IPS-NIHi7 (cell line): ENCODE measurements around the gene THOC1.
"Not testable (repeated sequence)": the region's sequence is repeated elsewhere in the genome, so short reads cannot be mapped to it uniquely, and the experiment has no call there.

ENCODE experiments used
- DNase-seq: peaks from one replicate; pipeline ENCODE4 v3.0.0; 2012; ENCODE audit warnings: mixed read lengths; ENCODE audit errors: extremely low spot score

The THOC1 gene, protein sequence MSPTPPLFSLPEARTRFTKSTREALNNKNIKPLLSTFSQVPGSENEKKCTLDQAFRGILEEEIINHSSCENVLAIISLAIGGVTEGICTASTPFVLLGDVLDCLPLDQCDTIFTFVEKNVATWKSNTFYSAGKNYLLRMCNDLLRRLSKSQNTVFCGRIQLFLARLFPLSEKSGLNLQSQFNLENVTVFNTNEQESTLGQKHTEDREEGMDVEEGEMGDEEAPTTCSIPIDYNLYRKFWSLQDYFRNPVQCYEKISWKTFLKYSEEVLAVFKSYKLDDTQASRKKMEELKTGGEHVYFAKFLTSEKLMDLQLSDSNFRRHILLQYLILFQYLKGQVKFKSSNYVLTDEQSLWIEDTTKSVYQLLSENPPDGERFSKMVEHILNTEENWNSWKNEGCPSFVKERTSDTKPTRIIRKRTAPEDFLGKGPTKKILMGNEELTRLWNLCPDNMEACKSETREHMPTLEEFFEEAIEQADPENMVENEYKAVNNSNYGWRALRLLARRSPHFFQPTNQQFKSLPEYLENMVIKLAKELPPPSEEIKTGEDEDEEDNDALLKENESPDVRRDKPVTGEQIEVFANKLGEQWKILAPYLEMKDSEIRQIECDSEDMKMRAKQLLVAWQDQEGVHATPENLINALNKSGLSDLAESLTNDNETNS

GRCh38 chr18:267688-268552, at the start of gene THOC1:
TSS of gene THOC1 (minus strand) at chr18:268047. CDS start at chr18:268019, 28 bp downstream.
- DNase-seq: peak; percentile 96

GRCh38 chr18:317618-318017, 49.8 kb upstream of the THOC1 start:
- DNase-seq: no peak

GRCh38 chr18:316393-316792, 48.5 kb upstream of the THOC1 start:
- no peak for DNase-seq

- DNase-seq: no peak
These were observed 46.1 kb upstream of the THOC1 start for GRCh38 chr18:313931-314330.

DNA sequence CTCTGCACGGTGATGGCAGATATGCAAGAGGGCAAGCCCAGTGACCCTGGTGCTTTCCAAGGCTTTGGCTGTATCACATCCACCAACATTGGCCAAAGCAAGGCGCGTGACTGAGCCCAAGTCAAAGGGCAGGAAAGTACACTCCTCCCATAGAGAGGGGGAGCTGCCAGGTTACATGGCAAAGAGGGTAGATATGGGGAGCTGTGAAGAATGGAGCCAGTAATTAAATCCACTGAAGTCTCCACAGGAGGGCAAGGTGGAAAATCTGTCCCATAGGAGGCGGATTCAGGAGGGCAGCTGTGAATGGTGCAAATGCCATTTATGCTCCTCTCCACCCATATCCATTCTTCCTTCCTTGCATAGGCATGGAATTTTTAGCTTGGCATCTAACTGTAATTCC, 44.6 kb upstream of the THOC1 start:
- no peak for DNase-seq

DNA sequence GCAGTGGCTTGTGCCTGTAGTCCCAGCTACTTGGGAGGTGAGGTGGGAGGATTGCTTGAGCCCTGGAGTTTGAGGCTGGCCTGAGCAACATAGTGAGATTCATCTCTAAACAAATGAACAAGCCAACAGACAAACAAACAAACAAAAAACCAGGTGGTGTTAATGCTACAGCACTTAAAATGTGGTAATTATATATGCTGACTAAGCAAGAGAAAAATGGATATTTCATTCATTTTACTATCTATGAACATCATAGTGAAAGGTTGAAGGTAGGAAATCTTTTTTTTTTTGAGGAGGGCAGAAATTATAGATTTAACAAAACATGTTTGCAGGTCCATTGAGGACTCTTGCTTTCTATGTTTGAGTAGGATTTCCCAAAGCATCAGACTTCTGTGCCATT, 42.2 kb upstream of the THOC1 start:
- DNase-seq: no peak

- DNase-seq: not testable (repeated sequence)
These were observed 40.2 kb upstream of the THOC1 start for GRCh38 chr18:308086-308485.

DNA sequence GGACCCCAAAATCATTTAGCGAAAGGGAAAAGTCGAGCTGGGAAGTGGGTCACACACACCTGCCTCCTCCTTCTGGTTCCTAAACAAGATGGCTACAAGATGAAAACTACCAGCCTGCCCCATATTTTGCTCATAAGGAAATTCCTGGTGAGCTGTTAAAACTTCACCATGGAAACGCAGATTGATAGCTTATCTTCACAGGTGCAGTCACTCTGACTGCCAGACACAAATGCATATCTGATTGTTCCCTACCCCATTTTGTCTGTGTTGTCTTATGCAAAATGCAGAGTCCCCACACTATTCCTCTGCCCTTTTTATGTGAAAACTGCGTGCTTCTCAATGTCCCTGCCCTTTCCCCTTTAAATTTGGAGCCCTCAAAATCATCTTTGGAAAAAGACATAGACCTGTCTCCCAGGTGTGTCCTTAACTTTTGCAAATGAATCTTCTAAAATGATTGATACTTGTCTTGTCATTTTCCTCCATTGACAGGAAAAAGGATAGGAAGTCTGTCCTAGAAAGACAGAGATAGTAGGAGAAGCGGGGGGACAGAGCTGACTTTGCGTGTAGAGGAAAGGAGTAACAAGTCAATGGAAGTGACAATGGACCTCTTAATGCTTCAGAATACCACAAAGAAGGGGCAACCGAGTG, 38.9 kb upstream of the THOC1 start:
- no peak for DNase-seq

GRCh38 chr18:305003-305501, 37.2 kb upstream of the THOC1 start:
- peak; percentile 22 for DNase-seq

GRCh38 chr18:303607-304006, 35.8 kb upstream of the THOC1 start:
- DNase-seq: no peak

GRCh38 chr18:303011-303410, 35.2 kb upstream of the THOC1 start:
- DNase-seq: no peak

- DNase-seq: no peak
These were observed 34.2 kb upstream of the THOC1 start for GRCh38 chr18:302097-302496.

DNA sequence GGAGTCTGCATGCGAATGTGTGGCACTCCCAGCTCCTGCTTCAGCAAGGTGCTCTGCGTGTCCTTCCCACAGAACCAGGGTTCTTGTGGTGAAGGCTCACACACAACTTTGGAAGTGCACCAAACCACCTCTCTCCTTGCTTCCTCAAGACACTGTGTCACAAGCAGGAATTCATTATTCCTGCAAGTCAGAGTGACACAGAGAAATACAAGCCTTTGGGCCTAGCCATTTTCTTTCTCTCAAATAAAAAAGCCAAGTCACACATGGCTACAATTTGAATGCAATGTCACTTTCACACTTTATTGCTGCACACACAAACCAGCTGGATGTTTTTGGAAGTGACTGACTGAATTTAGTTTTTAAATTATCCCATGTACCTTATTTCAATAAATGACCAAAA, 30.1 kb upstream of the THOC1 start:
- no peak for DNase-seq

- no peak for DNase-seq
These were observed 28.1 kb upstream of the THOC1 start for GRCh38 chr18:295756-296490.

DNA sequence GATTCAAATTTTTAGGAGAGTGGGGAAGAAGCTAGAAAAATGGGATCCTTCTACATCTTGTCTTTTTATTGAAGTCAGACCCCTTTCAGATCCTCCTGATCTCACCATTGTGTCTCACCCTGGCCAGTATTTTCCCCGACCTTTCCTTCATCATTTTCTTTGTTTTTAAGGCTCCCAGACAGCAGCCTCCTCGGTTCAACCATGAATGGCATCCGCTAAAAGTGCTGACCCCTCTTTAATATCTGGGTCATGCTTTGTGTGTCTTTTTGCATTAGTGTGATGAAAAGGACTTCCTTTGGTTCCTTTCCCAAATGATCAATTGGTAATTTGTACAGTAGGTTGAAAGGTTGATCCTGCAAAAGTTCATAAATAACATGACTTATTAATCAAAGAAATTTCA, 26.7 kb upstream of the THOC1 start:
- no peak for DNase-seq

- DNase-seq: no peak
These were observed 25.7 kb upstream of the THOC1 start for GRCh38 chr18:293536-293935.

- no peak for DNase-seq
These were observed 24.4 kb upstream of the THOC1 start for GRCh38 chr18:292271-292670.

DNA sequence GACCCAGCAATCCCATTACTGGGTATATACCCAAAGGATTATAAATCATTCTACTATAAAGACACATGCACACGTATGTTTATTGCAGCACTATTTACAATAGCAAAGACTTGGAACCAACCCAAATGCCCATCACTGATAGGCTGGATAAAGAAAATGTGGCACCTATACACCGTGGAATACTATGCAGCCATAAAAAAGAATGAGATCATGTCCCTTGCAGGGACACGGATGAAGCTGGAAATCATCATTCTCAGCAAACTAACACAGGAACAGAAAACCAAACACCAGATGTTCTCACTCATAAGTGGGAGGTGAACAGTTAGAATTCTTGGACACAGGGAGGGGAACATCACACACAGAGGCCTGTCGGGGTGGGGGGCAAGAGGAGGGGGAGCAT, 22.1 kb upstream of the THOC1 start:
- DNase-seq: not testable (repeated sequence)

DNA sequence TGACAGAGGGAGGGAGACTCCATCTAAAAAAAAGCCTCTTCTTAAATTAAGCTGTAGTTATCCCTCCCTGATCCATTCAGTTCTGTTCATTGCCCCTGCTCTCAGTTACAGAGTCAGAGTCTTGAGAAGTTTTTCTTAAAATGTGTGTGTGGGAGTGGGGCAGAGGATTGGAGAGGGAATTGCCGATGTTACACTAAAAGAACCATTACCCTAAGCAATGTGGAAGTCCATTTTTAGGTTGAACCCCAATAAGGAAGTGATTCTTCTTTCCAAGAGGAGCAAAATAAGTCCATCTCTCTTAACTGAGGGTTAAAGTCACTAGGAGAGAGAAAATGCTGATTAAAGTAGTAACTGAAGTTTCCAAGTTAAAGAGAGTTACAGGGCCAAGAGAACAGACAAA, 21.2 kb upstream of the THOC1 start:
- no peak for DNase-seq

GRCh38 chr18:286515-287310, 18.9 kb upstream of the THOC1 start:
- no peak for DNase-seq
